Posterior cingulate gyrus (tissue), 11 donors: ENCODE data around the gene IFT57.
"Not testable (repeated sequence)": the region's sequence is repeated elsewhere in the genome, so short reads cannot be mapped to it uniquely, and the experiment has no call there.

Source experiments
- DNase-seq, 10 donors: peaks; one replicate each; pipeline versions ENCODE4 v3.0.0 to v3.0.0-alpha.2; 2020 to 2021; ENCODE audit warnings: mixed read lengths in 3 of 10
- intact Hi-C: fragments of 100-400 bp; cut with DNase I; formaldehyde crosslinking; loops from one replicate; pipeline ENCODE4 v1.15.1; 2023

IFT57 gene, protein sequence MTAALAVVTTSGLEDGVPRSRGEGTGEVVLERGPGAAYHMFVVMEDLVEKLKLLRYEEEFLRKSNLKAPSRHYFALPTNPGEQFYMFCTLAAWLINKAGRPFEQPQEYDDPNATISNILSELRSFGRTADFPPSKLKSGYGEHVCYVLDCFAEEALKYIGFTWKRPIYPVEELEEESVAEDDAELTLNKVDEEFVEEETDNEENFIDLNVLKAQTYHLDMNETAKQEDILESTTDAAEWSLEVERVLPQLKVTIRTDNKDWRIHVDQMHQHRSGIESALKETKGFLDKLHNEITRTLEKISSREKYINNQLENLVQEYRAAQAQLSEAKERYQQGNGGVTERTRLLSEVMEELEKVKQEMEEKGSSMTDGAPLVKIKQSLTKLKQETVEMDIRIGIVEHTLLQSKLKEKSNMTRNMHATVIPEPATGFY

GRCh38 chr3:108221911-108222852 is at the start of gene IFT57:
Gene IFT57, minus strand, starts transcription at chr3:108222424. Its CDS starts 102 bp downstream, at chr3:108222322.
- peak; percentile 96 to 100 (median 98) for DNase-seq
- intact Hi-C loops: loop anchor here (2.0 to 10.0 kb wide), 2 partner anchors 129 to 253 kb away; no protein-coding TSS in a partner anchor

GRCh38 chr3:108271626-108272025 is 49.4 kb upstream of the IFT57 start:
- intact Hi-C loops: no loop called here

DNA sequence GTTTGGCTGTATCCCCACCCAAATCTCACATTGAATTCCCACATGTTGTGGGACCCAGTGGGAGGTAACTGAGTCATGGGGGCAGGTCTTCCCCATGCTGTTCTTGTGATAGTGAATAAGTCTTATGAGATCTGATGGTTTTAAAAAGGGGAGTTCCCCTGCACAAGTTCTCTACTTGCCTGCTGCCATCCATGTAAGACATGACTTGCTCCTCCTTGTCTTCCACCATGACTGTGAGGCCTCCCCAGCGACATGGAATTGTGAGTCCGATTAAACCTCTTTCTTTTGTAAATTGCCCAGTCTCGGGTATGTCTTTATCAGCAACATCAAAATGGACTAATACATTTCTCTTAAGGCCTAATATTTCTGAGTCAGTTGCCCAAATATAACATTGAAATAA is 46.0 kb upstream of the IFT57 start:
- intact Hi-C loops: not testable (repeated sequence)

More at GRCh38 chr3:108271626-108272025, 49.4 kb upstream of the IFT57 start:
- no peak for DNase-seq

DNA sequence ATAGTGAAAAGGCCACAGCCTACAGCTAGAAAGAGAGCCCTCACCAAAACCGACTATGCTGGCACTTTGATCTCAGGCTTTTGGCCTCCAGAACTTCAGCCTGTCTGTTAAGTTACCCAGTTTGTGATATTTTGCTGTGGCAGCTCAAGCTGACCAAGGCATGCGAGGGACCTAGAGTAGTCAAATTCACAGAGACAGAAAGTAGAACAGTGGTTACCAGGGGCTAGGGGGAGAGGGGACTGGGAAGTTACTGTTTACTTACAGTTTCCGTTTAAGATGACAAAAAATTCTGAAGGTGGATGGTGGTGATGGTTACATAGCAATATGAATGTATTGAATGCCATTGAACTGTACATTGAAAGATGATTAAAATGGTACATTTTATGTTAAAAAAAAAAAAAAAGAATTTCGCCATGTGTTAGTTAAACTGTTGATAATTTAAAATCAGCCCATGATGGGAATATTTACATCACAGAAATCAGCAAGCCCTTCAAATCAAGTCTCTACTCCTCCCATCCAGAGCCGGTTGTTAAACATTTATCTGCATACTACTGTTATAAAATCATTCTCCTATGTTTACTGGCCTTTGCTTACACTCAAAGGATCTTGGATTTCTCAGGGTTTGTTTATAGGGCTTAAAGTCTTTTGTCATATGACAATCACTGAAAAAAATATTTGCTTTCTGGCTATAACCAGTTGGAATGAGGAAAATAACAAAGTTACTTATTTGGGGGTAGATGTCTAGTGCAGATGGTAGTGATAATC is 42.5 kb upstream of the IFT57 start:
- DNase-seq, intact Hi-C loops: not testable (repeated sequence)

More for the DNA sequence above, 46.0 kb upstream of the IFT57 start:
- not testable (repeated sequence) for DNase-seq

DNA sequence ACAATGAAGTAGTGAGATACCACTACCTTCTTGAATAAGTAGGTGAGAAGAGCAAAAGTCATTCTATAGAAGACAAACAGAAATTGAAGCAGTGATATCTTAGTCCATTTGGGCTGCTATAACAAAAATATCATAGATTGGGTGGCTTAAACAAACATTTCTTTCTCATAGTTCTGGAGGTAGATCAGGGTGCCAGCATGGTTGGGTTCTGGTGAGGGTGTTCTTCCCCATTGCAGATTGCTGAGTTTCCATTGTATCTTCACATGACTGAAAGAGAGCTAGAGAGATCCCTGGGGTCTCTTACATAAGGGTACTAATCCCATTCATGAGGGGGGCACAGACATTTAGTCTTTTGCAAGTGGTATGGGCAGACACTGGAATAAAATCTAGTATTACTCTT is 32.9 kb upstream of the IFT57 start:
- intact Hi-C loops: no loop called here
- no peak for DNase-seq

- DNase-seq: no peak
- intact Hi-C loops: no loop called here
Measured at GRCh38 chr3:108251844-108252243, 29.6 kb upstream of the IFT57 start.

- no peak for DNase-seq
- intact Hi-C loops: no loop called here
Measured at GRCh38 chr3:108251265-108251664, 29.0 kb upstream of the IFT57 start.

DNA sequence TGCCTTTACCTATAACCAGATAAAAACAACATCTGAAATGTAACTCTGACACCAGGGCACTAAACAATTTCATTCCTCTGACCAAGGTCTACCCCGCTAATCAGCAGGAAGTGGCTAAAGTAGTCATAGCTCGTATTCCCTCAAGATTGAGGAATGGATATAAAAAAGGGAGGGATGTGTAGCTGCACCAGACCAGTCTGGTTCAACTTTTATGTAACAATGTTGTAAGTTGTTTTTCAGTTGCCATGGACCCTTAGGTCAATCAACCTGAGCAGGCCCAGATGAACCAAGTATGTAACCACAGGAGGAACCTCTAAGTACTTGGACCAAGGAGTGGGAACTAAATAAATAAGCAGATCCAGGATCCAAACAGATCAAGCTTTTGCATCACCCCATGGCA is 28.4 kb upstream of the IFT57 start:
- intact Hi-C loops: no loop called here
- DNase-seq: no peak

GRCh38 chr3:108243243-108243642 is 21.0 kb upstream of the IFT57 start:
- DNase-seq: no peak
- intact Hi-C loops: no loop called here

- DNase-seq: no peak
- intact Hi-C loops: no loop called here
Measured at GRCh38 chr3:108242776-108243175, 20.6 kb upstream of the IFT57 start.

- intact Hi-C loops: no loop called here
- DNase-seq: no peak
Measured at GRCh38 chr3:108241721-108242120, 19.5 kb upstream of the IFT57 start.

DNA sequence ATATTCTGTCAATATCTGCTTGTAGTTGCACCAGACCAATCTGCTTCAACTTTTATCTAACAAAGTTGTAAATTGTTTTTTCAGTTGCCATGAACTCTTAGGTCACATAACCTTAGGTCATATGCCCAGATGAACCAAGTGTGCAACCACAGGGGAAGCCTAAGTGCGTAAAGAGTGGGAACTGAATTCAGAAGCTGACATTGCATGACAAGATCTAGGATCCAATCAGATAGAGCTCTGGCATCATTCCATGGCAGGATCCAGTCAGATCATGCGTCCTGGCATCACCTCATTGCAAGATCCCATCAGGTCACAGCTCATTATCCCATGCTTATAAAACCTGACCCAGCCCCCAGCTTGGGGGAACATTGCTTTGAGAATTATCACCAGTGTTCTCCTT is 18.9 kb upstream of the IFT57 start:
- intact Hi-C loops: no loop called here
- no peak for DNase-seq

DNA sequence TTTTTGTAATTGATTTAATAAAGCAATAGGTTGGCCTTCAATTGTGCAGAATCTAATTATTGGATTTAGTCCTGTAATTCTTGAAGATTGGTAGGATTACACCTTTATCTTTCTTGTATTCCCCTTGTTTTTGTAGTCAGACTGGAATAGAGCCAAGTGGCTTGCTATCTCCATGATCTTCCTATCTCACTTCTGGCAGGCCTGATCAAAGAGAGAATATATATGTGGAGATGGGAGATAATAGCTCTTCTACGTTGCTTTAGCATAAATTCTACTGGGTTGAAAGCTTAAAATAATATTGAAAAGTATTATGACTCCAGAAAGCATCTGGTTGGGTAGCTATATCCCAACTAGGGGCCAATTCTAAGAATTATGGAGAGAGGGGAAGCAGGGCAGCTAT is 16.9 kb upstream of the IFT57 start:
- DNase-seq: no peak
- intact Hi-C loops: no loop called here

GRCh38 chr3:108235290-108235689 is 13.1 kb upstream of the IFT57 start:
- DNase-seq: no peak
- intact Hi-C loops: no loop called here

- intact Hi-C loops: no loop called here
- peak in 1 of 10 donors; percentile 51 for DNase-seq
Measured at GRCh38 chr3:108234387-108234957, 12.2 kb upstream of the IFT57 start.

GRCh38 chr3:108228286-108228685 is 6.1 kb upstream of the IFT57 start:
- intact Hi-C loops: loop anchor here (10.0 kb wide), 1 partner anchor 247 kb away; no protein-coding TSS in a partner anchor
- no peak for DNase-seq

DNA sequence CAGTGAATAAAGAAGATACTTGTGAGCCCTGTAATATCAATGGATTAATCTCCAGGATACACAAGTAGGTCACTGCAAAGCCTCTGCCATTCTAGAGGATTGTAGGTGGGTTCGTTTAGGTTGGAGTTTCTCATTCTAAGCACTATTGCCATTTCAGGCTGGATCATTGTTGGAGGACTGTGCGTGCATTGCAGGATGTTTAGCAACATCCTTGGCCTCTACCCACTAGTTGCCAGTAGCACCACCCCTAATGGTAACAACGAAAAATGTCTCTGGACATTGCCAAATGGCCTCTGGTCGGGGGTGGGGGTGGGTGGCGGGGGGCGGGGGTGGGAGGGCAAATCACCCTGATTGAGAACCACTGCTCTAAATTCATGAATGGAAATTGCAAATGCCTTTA is 4.9 kb upstream of the IFT57 start:
- DNase-seq: no peak
- intact Hi-C loops: loop anchor here (10.0 kb wide), 1 partner anchor 248 kb away; no protein-coding TSS in a partner anchor

DNA sequence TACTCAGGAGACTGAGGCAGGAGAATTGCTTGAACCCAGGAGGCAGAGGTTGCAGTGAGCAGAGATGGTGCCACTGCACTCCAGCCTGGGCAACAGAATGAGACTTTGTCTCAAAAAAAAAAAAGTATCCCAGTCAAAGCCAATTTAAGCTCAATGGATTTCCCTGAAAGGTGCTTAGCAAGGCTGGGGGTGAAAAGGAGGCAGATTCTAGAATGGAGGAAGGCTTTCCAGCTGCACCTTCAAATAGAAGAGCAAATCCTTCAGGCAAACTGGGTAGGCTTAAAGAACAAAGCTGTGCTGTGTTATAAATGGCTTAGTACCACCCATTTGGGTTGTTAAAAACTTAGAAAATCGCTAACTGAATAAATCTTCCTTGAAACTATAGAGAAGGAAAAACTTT is 3.0 kb upstream of the IFT57 start:
- no peak for DNase-seq
- intact Hi-C loops: loop anchor here (10.0 kb wide), 1 partner anchor 250 kb away; no protein-coding TSS in a partner anchor

DNA sequence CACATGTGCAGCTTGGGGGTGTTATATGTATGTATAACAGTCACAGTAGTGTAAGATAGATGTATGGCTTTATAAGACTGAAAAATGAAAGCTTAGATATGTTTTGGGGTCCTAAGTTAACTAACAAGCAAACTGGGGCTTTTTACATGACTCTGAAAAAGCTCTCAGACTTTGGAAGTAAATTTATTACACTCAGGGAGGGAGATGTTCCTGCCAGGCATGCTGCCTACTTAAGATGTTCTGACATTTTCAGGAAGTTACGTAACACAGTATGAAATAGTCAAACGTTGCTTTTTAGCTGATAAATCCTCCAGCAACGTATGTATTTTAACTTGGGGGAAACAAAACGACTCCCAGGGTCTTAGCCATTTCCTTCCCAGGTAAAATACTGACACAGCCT is 1.7 kb upstream of the IFT57 start:
- intact Hi-C loops: loop anchor here (2.0 to 10.0 kb wide), 2 partner anchors 131 to 251 kb away; no protein-coding TSS in a partner anchor
- no peak for DNase-seq
